ENCODE measurements around the gene HAND1.

The HAND1 gene

DNA sequence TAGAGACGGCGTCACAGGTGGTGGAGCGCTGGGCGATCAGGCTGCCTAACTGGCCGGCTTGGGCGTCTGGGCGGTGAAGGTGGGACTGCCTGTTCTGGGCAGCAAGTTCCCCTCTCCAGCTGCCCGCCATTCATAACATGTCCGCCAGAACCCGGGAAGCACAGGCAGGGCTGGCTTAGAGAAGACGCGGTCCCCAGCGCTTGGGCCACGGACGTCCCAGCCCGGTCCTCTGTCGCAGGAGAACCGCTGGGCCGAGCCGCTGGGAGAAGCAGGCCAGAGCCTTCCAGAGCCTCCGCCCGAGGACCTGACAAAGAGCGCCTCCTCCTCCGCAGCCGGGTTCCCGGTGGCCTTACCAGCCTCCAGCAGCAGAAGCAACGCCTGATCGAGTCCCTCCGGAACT is 15.2 kb upstream of the HAND1 start:
- H3K4me3 Mint-ChIP-seq, result no peak overlapping the region
- DNase-seq (ENCODE audit: low spot score in 2 of 2), result no peak
- H3K9me3 Mint-ChIP-seq, result no peaks in the 10 kb centered on the region
- ATAC-seq (ENCODE audit: low read depth), result no peak
- peaks cover 18% of the 10 kb centered on the region for H3K27me3 Mint-ChIP-seq
- no peaks in the 10 kb centered on the region for H3K36me3 Mint-ChIP-seq
- no peaks in the 10 kb centered on the region for H3K4me1 Mint-ChIP-seq
- H3K27ac Mint-ChIP-seq, result no peak overlapping the region

DNA sequence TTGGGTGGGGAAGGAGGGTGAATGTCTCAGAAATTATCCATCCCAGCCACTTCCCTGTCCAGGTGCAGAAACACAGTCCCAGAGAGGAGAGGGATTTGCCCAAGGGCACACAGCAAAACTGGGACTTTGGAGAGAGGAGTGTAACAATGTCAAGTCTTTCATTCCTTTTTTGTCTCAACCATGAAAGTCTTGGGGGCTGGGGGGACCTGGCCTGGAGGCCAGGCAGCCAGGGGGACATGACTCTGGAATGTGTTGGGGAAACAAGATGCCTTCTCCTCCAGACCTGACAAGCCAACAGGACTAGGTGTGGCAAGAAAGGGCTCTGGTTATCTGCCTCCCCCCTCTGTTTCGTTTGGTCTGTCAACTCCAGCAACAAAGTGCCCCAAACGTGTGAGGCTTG is 13.9 kb upstream of the HAND1 start:
- ATAC-seq (ENCODE audit: low read depth) (no peak), DNase-seq (ENCODE audit: low spot score in 2 of 2) (no peak)
- no peak overlapping the region for H3K27ac Mint-ChIP-seq
- no peak overlapping the region for H3K4me3 Mint-ChIP-seq
- H3K27me3 Mint-ChIP-seq, result peaks cover 23% of the 10 kb centered on the region
- H3K36me3 Mint-ChIP-seq, result no peaks in the 10 kb centered on the region
- H3K4me1 Mint-ChIP-seq, result no peaks in the 10 kb centered on the region
- no peaks in the 10 kb centered on the region for H3K9me3 Mint-ChIP-seq

DNA sequence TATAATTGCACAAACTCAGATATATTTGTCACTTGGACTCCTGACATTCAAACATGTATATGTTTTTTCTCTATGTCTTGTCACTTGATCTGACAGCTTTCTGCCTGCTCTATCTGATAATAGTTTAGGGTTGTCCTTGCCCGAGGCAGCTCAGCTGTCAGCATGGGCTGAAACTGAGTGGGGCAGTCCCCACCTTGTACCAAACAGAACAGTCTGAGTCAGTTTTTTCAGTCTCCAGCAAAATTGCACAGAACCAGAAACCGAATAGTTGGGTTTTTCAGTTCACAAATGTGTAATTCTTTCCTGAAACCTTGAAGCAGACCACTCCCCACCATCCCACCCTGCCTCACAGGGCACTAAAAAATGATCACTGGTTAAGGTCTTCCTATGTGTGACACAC is 9.5 kb upstream of the HAND1 start:
- ATAC-seq (ENCODE audit: low read depth), result no peak
- Mint-ChIP-seq H3K27ac (no peak overlapping the region), H3K4me1 (no peaks in the 10 kb centered on the region), H3K9me3 (no peaks in the 10 kb centered on the region), H3K36me3 (no peaks in the 10 kb centered on the region), H3K27me3 (peaks cover 38% of the 10 kb centered on the region), H3K4me3 (no peak overlapping the region)
- DNase-seq (ENCODE audit: low spot score in 2 of 2), result no peak

GRCh38 chr5:154486427-154486866 is 8.4 kb upstream of the HAND1 start:
- peaks cover 46% of the 10 kb centered on the region for H3K27me3 Mint-ChIP-seq
- no peaks in the 10 kb centered on the region for H3K36me3 Mint-ChIP-seq
- H3K27ac Mint-ChIP-seq, result no peak overlapping the region
- DNase-seq (ENCODE audit: low spot score in 2 of 2) (no peak), ATAC-seq (ENCODE audit: low read depth) (no peak)
- H3K9me3 Mint-ChIP-seq, result no peaks in the 10 kb centered on the region
- H3K4me1 Mint-ChIP-seq, result no peaks in the 10 kb centered on the region
- H3K4me3 Mint-ChIP-seq, result no peak overlapping the region

DNA sequence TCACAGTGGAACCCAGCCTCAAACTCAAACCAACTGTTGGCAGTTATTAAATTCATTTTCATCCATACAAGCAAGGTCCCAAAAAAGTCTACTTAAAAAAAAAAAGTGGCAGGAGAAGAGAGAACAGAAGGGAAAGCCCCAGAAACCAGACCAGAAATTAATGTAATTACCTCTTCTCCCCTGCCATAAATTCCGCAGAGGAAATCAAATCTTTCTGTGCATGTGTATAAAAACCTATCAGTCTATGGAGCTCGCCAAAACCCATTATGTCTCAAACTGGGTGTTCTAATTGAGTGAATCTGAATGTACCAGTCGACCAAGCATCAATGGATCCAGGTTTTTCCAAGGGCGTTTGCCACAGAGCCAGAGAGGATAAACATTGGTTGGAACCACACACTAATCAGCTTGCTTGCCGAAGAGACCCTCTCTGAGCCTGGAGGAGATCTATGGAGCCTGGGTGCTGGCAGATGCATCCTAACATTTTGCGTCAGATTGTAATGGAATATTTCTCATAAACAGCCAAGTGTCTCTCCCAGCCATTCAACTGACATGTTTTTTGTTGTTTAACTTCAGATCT is 7.9 kb upstream of the HAND1 start:
- Mint-ChIP-seq H3K4me3 (no peak overlapping the region), H3K9me3 (no peaks in the 10 kb centered on the region), H3K27me3 (peaks cover 46% of the 10 kb centered on the region), H3K36me3 (no peaks in the 10 kb centered on the region), H3K4me1 (no peaks in the 10 kb centered on the region), H3K27ac (no peak overlapping the region)
- ATAC-seq (ENCODE audit: low read depth) (no peak), DNase-seq (ENCODE audit: low spot score in 2 of 2) (no peak)

DNA sequence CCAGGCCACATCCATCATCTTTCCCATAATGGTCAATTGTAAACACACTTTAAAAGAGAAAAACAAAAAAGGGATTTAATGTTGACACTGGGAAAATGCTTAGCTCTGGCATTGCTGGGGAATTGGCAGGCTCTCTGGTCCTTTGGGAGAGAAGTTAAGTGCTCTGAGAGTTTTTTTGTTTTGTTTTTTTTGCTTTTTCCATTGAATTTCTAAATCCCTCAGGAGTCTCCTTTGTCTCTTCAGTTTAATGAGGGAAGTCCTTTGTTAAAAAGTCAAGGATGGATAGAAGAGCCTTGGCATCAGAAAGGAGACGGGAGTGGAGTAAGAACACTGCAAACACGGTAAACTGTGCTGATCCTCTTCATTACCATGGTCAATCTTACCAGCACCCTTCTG is 7.1 kb upstream of the HAND1 start:
- no peaks in the 10 kb centered on the region for H3K9me3 Mint-ChIP-seq
- no peaks in the 10 kb centered on the region for H3K36me3 Mint-ChIP-seq
- DNase-seq (ENCODE audit: low spot score in 2 of 2) (no peak), ATAC-seq (ENCODE audit: low read depth) (no peak)
- H3K27ac Mint-ChIP-seq, result no peak overlapping the region
- peaks cover 4% of the 10 kb centered on the region for H3K4me1 Mint-ChIP-seq
- peaks cover 50% of the 10 kb centered on the region for H3K27me3 Mint-ChIP-seq
- no peak overlapping the region for H3K4me3 Mint-ChIP-seq

DNA sequence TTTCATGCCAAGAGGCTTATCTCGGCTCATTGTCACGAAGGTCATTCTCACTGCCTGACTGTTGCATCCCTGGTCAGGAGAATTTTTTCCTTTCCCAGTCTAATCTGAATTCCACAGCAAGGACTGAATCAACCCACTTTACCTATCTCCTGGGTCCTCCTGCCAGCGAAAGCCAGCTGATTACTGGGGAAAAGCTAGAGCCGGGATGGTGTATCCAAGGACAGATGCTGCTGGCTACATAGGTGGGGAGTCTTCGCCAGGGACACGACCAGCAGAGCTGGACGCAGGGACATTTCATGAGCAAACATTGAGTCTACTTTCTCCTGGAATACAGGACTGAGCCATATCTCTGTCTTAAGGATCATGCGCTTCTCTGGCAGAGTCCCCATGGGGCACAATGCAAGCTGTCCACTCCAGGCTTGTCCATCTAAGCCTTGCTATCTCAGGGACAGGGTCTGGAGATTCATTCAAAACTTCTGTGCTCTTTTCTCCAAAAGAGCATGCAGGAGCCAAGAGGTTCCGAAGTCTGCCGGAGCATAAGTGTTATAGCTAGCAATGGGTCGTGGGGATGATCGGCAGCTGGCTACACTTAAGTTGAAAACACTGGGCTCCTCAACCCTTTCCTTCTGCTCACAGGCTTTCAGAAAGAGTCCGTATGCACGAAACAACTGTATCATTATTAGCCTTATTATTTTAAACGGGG is 6.5 kb upstream of the HAND1 start:
- no peak for DNase-seq (ENCODE audit: low spot score in 2 of 2)
- Mint-ChIP-seq H3K4me1 (peaks cover 6% of the 10 kb centered on the region), H3K36me3 (peaks cover 2% of the 10 kb centered on the region), H3K9me3 (peaks cover 1% of the 10 kb centered on the region), H3K27me3 (peaks cover 49% of the 10 kb centered on the region), H3K27ac (peak overlapping the region; percentile 3), H3K4me3 (no peak overlapping the region)
- no peak for ATAC-seq (ENCODE audit: low read depth)

DNA sequence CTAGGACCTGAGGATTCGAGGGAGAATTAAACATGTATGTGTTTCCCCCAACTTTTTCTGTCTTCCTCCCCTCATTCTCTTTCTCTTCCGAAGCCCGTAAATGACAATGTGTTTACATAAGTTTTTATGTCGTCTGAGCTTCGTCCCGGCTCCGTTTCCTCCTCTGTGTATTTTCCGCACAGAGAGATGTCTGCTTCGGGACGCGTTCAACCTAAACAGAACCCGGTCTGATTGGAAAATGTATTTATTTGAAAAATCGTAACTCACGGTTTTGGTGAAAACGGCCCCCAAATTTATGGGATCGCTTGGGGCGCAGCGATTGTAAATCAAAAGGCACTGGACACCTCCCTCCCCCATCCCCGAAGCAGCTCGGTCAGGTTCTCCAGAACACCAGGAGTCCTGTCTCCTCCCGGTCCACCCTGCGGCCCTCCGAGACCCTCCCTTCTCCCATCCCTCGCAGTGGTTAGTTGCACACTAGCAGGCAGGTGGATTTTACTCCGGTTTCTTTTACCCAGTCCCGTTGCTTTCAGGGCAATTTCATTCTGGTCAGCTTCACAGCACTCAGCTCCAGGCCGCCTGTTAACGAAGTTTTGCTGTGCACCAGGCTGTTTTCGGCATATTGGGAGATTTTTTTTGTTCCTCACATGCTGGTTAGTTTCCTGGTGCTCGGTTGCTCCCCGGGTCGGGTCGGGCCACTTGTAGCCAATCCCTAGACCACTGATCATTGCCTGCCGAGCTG is 5.8 kb upstream of the HAND1 start:
- Mint-ChIP-seq H3K4me1 (peaks cover 8% of the 10 kb centered on the region), H3K4me3 (no peak overlapping the region)

DNA sequence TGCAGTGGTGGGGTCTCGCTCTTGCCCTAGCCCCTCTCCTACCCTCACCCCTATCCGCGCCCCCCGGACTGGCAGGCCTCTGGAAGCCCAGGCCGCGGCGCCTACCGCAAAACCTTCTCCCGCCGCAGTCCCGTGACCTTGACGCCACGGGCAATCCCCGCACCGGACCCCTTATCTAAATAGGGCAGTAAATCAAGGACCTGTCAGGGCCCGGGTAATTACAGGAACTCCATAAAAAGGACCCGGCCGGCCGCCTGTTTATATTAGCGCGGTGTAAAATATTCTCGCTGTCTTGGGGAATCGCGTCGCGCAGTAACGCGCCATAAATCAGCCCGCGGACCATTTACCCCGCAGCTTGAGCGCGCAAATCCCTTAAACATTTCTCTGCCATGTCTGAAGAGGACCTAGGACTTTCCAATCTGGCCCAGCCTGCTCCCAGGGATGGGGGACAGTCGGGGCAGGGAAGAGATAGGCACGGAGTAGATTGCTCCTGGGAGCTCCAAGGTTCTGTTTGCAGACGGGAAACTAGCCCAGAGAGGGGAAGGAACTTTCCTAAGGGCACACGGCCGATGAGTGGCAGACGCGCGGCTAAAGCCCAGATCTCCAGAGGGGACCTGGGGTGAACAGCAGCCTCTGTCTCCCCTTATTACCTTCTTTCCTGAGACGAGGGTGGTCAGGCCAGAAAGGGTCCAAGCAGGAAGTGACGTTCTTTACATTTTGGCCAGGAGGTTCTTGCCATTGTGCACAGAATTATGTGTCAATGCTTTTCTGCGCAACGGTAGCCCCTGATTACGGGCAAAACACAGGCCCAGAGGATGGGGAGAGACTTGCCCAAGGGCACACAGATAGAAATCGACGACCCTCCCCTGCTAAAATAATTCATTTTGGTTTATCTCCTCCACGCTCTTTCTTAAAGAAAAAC is 4.8 kb upstream of the HAND1 start:
- Mint-ChIP-seq H3K36me3 (peaks cover 4% of the 10 kb centered on the region), H3K4me1 (peaks cover 8% of the 10 kb centered on the region), H3K27ac (no peak overlapping the region), H3K9me3 (peaks cover 3% of the 10 kb centered on the region), H3K4me3 (no peak overlapping the region), H3K27me3 (peaks cover 48% of the 10 kb centered on the region)
- ATAC-seq (ENCODE audit: low read depth) (no peak), DNase-seq (ENCODE audit: low spot score in 2 of 2) (no peak)

More for the DNA sequence above, 5.8 kb upstream of the HAND1 start:
- no peak for ATAC-seq (ENCODE audit: low read depth)
- peaks cover 3% of the 10 kb centered on the region for H3K9me3 Mint-ChIP-seq
- H3K27me3 Mint-ChIP-seq, result peaks cover 51% of the 10 kb centered on the region
- H3K36me3 Mint-ChIP-seq, result peaks cover 4% of the 10 kb centered on the region
- DNase-seq (ENCODE audit: low spot score in 2 of 2), result peak in 1 of 2 donors; percentile 18
- peak overlapping the region; percentile 3 for H3K27ac Mint-ChIP-seq

DNA sequence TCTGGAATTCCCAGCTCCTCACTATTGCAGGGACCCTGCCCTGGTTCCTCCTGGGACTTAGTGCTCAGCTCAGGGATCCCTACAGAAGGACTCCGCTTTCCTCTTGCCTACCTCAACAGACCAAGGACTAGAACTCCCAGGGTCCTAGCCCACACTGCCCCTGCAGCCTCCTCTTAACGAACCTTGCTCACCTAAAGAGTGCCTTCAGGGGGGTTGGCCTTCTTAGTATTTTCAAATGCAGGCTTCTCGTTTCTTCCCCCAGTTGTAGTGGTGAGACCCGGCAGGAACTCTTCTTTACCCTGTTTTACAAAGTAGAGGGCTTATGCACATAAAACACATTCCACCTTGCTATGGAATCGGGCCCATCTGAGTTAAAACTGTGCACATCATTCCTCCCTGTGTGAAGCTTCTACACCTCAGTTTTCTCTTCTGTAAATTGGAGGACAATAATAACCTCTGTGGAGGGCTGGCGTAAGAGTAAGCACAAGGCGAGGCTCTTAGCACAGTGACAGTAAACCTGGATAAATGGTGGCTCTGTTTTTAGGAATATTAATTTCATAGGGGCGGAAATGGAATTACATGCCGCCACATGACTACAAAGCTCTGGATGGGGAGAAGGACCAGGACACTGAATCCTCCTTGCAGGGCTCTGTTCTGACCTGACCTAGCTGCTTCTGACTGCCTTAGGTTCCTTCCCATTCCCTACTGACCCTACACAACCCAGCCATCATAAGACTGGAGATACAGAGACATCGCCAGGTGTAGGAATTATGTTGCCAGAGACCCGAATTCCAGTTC is 3.8 kb upstream of the HAND1 start:
- no peak for ATAC-seq (ENCODE audit: low read depth)
- H3K9me3 Mint-ChIP-seq, result peaks cover 3% of the 10 kb centered on the region
- no peak overlapping the region for H3K4me3 Mint-ChIP-seq
- H3K36me3 Mint-ChIP-seq, result peaks cover 4% of the 10 kb centered on the region
- no peak overlapping the region for H3K27ac Mint-ChIP-seq
- H3K4me1 Mint-ChIP-seq, result peaks cover 15% of the 10 kb centered on the region
- peaks cover 49% of the 10 kb centered on the region for H3K27me3 Mint-ChIP-seq
- no peak for DNase-seq (ENCODE audit: low spot score in 2 of 2)

- DNase-seq (ENCODE audit: low spot score in 2 of 2) (no peak), ATAC-seq (ENCODE audit: low read depth) (no peak)
- Mint-ChIP-seq H3K27me3 (peaks cover 45% of the 10 kb centered on the region), H3K4me3 (no peak overlapping the region), H3K27ac (no peak overlapping the region), H3K36me3 (peaks cover 4% of the 10 kb centered on the region), H3K4me1 (peaks cover 18% of the 10 kb centered on the region), H3K9me3 (peaks cover 3% of the 10 kb centered on the region)
Observed at GRCh38 chr5:154480847-154481246, 2.8 kb upstream of the HAND1 start.

GRCh38 chr5:154479944-154480750 is 2.1 kb upstream of the HAND1 start:
- Mint-ChIP-seq H3K27me3 (peaks cover 39% of the 10 kb centered on the region), H3K4me3 (no peak overlapping the region), H3K36me3 (peaks cover 4% of the 10 kb centered on the region), H3K4me1 (peaks cover 18% of the 10 kb centered on the region), H3K27ac (peak overlapping the region; percentile 77), H3K9me3 (peaks cover 3% of the 10 kb centered on the region)
- DNase-seq (ENCODE audit: low spot score in 2 of 2), result no peak
- ATAC-seq (ENCODE audit: low read depth), result peak; percentile 44
